ACHN (cell line): ENCODE results near the gene ZNF532.

ENCODE experiments used
- DNase-seq: peaks from one replicate; pipeline ENCODE4 v3.0.0-alpha.2; 2015
- in situ Hi-C: cut with HindIII; loops from 2 replicates; pipeline ENCODE4 v1.10.0; 2017; ENCODE audit warnings: low sequenced_read_pairs, low pct_ligation_motif_present, low pct_unique_long_range_greater_than_20kb

The ZNF532 gene

GRCh38 chr18:58866066-58866772, 1.5 kb downstream of the ZNF532 start:
- no peak for DNase-seq
- in situ Hi-C loops: no loop called here

- DNase-seq: no peak
- in situ Hi-C loops: no loop called here
Measured at GRCh38 chr18:58866773-58867150, 2.1 kb downstream of the ZNF532 start.

GRCh38 chr18:58867281-58867961, 2.7 kb downstream of the ZNF532 start:
- DNase-seq: no peak
- in situ Hi-C loops: no loop called here

GRCh38 chr18:58868440-58868839, 3.8 kb downstream of the ZNF532 start:
- in situ Hi-C loops: no loop called here
- no peak for DNase-seq

GRCh38 chr18:58870130-58870529, 5.5 kb downstream of the ZNF532 start:
- in situ Hi-C loops: no loop called here
- DNase-seq: no peak

- no peak for DNase-seq
- in situ Hi-C loops: no loop called here
Measured at GRCh38 chr18:58870621-58871020, 5.9 kb downstream of the ZNF532 start.

- in situ Hi-C loops: no loop called here
- no peak for DNase-seq
Measured at GRCh38 chr18:58871514-58872420, 7.1 kb downstream of the ZNF532 start.

GRCh38 chr18:58878640-58879039, 14.0 kb downstream of the ZNF532 start:
- in situ Hi-C loops: no loop called here
- DNase-seq: no peak

- DNase-seq: no peak
- in situ Hi-C loops: no loop called here
Measured at GRCh38 chr18:58881477-58881876, 16.8 kb downstream of the ZNF532 start.

GRCh38 chr18:58882044-58882443, 17.4 kb downstream of the ZNF532 start:
- in situ Hi-C loops: no loop called here
- no peak for DNase-seq

GRCh38 chr18:58882686-58883085, 18.0 kb downstream of the ZNF532 start:
- in situ Hi-C loops: no loop called here
- no peak for DNase-seq

GRCh38 chr18:58884680-58885079, 20.0 kb downstream of the ZNF532 start:
- in situ Hi-C loops: no loop called here
- no peak for DNase-seq

- in situ Hi-C loops: no loop called here
- no peak for DNase-seq
Measured at GRCh38 chr18:58886431-58886830, 21.8 kb downstream of the ZNF532 start.

- in situ Hi-C loops: no loop called here
- no peak for DNase-seq
Measured at GRCh38 chr18:58886864-58887612, 22.4 kb downstream of the ZNF532 start.

- in situ Hi-C loops: no loop called here
- no peak for DNase-seq
Measured at GRCh38 chr18:58887613-58887963, 22.9 kb downstream of the ZNF532 start.

- in situ Hi-C loops: no loop called here
- peak; percentile 4 for DNase-seq
Measured at GRCh38 chr18:58891776-58892175, 27.1 kb downstream of the ZNF532 start.

GRCh38 chr18:58892488-58892887, 27.8 kb downstream of the ZNF532 start:
- no peak for DNase-seq
- in situ Hi-C loops: no loop called here

GRCh38 chr18:58893388-58894099, 28.9 kb downstream of the ZNF532 start:
- in situ Hi-C loops: no loop called here
- no peak for DNase-seq
